Gastrocnemius medialis (tissue), 4 donors: ENCODE results near the gene GID8.

Source experiments
- POLR2A ChIP-seq, 2 donors: fragments of 450-650 bp; IDR thresholded peaks; one replicate each; pipeline ENCODE4 v1.6.1; 2017; ENCODE audit warnings: antibody characterized with exemption in 2 of 2, mild to moderate bottlenecking in 2 of 2, moderate library complexity in 2 of 2
- TF ChIP-seq, protein P1 (sequence below), 5 experiments: fragments of 450-650 bp in 3 of 5; fragments of 200-600 bp in 2 of 5; sonication (generic) in 2 of 5; IDR thresholded peaks in 4 of 5; conservative IDR thresholded peaks in 1 of 5; 1 replicate in 4 of 5; 2 replicates in 1 of 5; pipeline ENCODE4 v1.5.1; 2016 to 2019; ENCODE audit warnings: antibody characterized with exemption in 5 of 5, mild to moderate bottlenecking in 3 of 5, moderate library complexity in 3 of 5

DNA sequence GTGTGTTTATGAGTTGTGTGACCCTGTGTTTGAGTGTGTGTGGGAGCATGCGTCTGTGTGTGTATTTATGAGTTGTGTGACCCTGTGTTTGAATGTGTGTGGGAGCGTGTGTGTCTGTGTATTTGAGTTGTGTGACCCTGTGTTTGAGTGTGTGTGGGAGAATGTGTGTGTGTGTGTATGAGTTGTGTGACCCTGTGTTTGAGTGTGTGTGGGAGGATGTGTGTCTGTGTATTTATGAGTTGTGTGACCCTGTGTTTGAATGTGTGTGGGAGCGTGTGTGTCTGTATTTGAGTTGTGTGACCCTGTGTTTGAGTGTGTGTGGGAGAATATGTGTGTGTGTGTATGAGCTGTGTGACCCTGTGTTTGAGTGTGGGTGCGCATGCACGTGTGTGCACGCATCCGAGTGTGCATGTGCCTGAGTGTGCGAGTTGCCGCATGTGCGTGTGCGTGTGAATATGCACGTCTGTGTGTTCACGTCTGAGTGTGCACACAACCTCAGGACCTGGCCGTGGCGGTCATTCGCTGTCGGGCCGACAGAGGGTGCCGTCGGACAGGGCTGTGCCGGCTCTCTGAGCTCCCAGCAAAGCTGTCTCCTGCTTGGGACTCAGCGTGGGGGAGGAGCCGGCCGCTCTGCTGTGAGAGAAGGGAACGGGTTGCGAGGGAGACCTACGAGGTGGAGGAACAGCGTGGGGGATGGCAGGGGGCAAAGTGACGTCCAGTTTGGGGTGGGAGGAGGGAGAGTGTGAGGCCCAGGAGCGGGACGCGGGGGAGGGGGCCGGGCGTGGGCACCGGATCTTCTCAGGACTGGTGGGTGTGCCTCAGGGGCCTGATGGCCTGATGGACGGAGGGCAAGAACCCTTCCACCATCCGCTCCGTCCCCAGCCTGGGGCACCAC lies 34.2 kb downstream of the GID8 start:
- TF ChIP-seq, protein P1, sequence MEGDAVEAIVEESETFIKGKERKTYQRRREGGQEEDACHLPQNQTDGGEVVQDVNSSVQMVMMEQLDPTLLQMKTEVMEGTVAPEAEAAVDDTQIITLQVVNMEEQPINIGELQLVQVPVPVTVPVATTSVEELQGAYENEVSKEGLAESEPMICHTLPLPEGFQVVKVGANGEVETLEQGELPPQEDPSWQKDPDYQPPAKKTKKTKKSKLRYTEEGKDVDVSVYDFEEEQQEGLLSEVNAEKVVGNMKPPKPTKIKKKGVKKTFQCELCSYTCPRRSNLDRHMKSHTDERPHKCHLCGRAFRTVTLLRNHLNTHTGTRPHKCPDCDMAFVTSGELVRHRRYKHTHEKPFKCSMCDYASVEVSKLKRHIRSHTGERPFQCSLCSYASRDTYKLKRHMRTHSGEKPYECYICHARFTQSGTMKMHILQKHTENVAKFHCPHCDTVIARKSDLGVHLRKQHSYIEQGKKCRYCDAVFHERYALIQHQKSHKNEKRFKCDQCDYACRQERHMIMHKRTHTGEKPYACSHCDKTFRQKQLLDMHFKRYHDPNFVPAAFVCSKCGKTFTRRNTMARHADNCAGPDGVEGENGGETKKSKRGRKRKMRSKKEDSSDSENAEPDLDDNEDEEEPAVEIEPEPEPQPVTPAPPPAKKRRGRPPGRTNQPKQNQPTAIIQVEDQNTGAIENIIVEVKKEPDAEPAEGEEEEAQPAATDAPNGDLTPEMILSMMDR (IDR thresholded peaks at IDR 0.05 in 4 of 5, conservative IDR thresholded peaks at IDR 0.05 in 1 of 5) = peak; percentile 75 to 90 (median 87)
- TF ChIP-seq POLR2A (IDR thresholded peaks at IDR 0.05) = no peak
